NCI-H2227 treated with DMSO at 0.1 percent for 48 hours (cell line): ENCODE results near the gene MED15.
"Not testable (repeated sequence)": the region's sequence is repeated elsewhere in the genome, so short reads cannot be mapped to it uniquely, and the experiment has no call there.

Experiments used
- DNase-seq: peaks from one replicate; lab custom pipeline; 2025; lab: John Stamatoyannopoulos, UW

Gene MED15

DNA sequence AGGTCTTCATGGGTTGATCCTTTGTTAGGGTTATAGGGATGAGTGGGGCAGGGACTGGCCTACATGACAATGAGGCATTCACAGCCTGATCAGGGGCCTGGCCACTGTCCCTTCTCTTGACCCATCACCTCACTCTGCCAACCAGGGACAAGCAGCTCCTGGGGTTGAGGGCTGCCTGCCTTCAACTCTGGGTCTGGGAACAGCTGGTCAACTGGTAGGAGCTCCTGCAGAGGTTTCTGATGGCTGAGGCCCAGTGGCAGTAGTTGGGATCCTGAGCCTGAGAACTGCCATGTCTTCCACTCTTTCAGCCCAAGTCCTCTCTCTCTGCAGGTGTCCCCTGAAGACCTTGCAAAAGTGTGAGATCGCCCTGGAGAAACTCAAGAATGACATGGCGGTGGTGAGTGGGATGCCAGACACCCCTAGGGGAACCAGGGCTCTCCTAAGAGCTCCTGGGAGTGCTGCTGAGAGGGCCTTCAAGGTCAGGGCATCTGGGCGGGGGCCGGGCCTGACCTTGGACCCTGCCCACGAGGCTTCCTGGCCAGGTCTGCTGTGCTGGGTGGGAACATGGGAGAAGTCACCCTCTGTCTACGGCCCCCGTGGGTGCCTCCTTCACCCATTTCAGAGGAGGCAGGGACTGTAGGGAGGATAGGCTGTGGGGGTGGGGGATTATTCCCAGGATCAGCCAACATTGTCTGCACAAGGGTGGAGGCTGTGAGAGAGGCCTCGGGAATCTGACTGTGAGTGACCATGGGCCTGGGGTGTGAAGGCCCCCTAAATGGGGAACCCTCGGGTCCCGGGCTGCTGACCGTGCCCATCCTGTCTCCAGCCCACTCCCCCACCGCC lies 76.8 kb downstream of the MED15 start:
- no peak for DNase-seq

GRCh38 chr22:20584872-20585638 lies 77.6 kb downstream of the MED15 start:
- no peak for DNase-seq

DNA sequence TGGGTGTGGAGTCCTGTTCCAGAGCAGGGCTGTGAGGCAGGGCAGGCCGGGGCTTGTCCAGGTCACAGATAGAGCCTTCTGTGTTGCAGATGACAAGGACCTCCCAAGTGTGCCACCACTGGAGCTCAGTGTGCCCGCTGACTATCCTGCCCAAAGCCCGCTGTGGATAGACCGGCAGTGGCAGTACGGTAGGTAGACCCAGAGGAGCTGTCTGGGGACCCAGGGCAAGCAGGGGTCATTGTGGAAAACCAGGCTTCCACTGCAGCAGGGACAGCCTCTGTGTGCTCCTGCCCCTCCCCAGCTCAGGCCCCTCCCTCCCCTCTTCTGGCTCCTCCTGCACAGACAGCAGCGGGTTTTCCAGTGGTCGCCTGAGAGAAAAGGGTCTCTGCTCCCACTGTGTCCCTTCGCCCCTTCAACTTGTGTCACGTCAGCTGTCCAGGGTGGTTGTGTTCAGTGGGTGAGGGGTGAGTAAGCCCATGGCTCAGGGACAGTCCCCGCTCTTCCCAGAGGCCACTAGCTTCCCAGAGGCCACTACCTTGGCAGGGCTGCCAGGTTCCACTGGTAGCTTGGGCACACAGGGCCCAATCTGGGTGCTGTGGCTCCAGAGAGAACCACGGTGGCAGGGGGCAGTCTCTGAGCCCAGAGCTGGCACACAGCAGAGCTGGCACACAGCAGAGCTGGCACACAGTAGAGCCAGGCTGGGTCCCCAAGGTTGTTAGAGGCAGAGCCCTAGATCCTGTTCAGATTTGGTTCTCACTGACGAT lies 78.4 kb downstream of the MED15 start:
- no peak for DNase-seq

DNA sequence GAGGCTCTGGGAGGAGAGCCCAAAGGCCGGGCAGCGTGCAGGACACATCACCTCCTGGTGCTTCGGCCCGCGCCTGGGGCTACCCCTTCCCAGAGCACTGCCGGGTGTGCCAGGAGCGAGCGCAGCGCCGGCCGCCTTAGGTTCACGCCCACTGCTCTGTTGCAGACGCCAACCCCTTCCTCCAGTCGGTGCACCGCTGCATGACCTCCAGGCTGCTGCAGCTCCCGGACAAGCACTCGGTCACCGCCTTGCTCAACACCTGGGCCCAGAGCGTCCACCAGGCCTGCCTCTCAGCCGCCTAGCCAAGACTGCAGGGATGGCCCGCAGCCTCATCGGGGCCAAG lies 79.0 kb downstream of the MED15 start:
- DNase-seq = no peak

DNA sequence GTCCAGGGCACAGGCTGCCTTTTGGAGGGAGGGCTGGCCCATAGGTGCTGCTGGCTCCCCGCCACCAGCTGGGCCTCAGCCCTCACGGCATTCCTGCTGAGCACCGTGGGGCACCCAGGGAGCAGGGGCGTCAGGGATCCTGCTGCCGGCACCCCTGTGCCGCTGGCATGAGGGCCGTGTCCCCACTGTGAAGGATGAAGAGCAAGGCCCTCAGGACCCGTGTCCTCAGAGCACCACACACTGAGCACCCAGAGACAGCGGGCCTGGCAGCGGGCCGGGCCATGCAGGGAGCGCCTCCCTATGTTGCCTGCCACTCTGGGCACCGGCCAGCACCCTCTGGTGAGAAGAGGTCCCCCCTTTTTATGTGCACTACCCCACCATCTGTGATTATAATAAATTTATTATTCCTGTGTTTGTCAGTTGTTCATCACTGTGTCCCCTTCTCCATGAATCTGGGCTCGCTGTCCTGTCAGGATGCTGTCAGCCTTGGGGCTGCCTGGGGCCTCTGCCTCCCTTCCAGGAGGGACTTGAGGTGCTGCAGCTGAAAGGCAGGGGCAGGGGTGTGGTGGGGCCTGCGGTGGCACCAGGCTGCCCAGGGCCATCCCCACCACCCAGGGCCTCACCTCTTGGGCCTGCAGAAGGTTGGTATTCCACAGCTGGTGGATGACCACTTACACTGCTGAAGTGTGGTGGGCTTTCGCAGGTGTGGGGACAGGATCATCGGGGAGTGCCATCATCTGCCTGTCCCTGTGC lies 80.0 kb downstream of the MED15 start:
- no peak for DNase-seq

DNA sequence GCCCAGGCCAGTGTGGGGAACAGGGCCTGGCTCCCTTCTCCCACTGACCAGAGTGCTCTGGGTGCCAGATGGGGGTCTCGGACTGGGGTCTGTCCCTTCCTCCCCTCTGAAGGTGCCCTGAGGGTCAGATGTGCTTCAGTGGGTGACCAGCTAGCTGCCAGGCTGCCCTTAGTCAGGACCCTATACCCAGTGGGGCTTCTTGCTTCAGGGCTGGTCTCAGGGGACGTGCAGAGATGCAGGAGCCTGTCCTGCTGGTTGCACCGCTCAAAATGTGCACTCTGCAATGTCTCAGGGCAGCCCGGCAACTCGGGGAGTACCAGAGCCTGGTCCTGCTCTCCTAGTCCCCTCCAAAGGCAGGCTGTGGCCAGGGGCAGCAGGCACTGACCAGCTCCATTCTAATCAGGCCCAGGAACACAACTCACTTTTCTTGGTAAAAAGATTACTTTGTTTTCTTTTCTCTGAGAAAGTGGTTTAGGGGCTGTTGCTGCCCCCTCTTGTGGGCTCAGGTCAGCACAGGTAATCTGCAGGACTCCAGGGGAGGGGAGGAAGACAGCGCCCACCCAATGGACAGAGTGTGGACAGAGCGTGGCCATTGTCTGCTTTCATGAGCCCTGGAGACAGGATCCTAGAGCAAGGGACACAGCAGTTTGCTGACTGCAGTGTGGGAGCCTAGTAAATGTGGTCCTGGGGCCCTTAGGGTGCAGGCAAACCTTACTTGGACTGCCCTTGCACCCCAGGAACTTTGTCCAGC lies 80.9 kb downstream of the MED15 start:
- DNase-seq = no peak

DNA sequence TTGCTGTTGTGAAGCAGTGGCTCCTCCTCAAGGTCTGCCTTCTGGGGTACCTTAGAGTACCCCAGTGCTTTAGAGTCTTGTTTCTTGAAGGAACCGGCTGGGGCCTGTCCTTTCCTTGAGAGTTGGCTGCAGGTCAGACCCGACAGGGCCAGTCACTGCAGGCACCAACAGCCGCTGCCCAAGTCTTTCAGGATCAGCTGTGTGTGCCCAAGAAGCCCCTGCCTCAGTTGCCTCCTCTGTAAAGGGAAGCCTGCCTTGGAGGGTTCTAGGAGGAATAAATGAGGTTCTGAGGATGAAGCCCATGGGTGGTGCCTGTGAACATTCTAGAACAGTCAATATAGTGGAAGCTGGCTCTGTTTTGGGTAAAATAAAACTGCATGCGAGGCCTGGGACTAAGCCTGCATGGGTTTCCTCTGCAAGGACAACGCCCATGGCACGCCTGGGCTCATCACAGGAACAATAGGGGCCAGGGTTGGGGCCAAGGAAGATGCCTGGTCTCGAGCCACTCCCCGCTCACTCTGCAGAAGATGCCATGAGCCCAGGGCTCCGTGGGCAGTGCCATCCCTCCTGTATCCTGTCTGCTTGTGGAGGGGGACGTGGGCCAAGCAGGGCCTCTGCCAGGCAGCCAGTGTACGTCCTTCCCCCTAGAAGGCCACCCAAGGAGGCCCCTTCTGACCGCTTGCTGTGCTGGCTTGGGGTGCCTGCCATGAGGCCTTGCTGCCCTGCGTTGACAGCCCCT lies 81.6 kb downstream of the MED15 start:
- DNase-seq = no peak

- no peak for DNase-seq
These were observed 82.4 kb downstream of the MED15 start for GRCh38 chr22:20589614-20590476.

DNA sequence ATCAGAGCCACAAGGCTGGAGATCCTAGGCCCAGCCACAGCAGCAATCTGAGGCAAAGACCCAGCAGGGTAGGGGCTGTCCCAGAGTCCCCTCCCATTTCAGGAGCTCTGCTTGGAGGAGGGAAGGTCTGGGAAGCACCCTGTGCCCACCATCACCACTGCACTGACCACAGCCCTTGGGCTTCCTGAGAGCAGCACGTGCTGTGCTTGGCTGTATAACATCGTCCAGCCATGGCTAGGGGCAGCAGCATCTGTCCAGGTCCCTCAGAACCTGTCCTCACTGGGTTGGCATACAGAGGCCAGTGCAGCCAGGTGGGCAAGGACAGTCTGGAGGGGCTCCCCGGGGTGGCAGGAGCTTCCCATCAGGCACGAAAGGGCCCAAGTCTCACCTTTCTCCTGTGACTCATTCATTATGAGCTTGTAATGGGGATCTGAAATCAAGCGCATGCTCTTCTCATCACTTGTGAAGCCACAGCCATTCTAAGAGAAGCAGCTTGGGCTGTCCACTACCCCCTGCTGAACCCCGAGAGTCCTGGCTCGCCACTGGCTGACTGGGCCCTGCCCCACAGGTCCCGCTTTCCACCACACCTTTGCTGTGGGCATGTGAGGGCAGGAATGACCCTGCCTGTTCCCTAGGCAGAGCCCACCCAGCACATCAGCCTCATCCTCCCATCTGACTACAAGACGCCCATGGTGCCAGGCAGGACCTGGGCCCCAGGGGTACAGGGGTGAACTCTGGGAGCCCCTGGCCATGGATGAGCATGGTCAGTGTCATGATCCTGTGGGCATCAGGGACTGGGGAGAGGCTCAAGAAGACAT lies 83.3 kb downstream of the MED15 start:
- no peak for DNase-seq

DNA sequence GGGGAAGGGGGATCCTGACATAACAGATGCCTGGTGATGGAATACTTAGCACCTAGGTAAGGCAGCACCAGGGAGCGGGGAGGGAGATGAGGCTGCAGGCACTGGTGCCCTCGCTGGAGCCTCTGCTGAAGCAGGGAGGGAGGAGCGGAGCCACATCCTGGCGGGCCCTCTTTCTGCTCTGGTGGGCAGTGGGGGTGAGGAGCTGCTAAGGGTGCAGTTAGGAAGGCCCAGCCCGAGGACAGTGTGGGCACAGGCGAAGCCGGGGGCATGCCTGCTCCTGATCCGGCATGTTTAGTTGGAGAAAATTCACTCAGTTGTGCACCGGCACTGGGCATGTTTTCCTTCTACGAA lies 83.9 kb downstream of the MED15 start:
- no peak for DNase-seq

DNA sequence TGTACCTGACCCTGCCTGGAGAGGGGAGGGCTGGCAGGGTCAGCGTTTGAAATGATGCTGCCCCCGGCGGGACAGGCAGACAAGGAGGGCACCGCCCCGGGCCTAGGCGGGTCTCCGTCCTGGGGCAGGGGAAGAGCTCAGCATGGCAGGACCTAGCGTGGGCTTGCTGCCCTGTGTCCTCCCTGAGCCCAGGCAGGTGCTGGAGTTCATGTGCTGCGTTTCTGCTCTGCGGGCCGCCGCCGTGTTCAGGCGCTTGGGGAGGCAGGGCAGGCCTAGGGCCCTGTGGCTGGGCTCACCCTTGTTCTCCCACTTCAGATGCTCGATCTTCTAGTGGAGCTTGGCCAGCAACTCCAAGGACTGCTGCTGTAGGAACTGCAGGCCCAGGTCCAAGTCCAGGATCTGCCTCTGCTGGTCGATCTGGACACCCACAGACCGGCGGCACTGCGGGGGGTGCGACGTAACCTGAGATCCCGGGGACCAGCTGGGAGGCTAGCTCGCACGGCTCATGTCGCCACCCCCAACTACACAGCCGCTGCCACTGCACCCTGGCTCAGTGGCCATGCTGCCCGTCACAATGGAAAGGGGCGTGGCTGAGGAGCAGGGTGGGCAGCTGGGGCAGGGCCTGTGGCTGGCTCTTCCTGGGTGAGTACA lies 84.4 kb downstream of the MED15 start:
- DNase-seq = no peak

DNA sequence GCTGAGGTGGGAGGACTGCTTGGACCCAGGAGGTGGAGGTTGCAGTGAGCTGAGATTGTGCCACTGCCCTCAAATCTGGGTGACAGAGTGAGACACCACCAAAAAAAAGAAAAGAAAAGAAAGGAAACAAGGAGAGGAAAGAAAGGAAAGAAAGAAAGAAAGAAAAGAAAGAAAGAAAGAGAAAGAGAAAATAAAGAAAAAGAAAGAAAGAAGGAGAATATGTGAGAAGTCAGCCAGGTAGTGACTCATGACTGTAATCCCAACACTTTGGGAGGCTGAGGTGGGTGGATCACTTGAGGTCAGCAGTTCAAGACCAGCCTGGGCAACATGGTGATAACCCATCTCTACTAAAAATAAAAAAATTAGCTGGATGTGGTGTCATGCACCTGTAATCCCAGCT lies 86.6 kb downstream of the MED15 start:
- not testable (repeated sequence) for DNase-seq

DNA sequence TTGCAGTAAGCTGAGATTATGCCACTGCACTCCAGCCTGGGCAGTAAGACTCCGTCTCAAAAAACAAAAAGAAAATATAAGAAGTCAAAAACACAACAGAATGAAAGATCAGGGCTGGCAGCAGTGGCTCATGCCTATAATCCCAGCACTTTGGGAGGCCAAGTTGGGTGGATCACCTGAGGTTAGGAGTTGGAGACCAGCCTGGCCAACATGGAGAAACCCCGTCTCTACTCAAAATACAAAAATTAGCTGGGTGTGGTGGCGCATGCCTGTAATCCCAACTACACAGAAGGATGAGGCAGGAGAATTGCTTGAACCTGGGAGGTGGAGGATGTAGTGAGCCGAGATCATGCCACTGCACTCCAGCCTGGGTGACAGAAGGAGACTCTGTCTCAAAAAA lies 87.1 kb downstream of the MED15 start:
- DNase-seq = not testable (repeated sequence)

DNA sequence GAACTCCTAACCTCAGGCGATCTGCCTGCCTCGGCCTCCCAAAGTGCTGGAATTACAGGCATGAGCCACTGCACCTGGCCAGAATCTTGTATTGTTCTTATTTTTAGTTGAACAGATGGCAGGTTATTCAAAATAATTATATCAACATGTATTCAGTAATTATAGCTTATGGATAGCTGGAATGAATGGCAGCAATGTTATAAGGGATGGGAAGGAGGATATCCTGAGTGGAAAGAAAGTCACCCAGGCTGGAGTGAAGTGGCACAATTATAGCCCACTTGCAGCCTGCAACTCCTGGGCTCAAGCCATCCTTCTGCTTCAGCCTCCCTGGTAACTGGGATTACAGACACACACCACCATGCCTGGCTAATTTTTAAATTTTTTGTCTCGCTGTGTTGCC lies 88.1 kb downstream of the MED15 start:
- peak; percentile 77 for DNase-seq

- no peak for DNase-seq
These were observed 91.7 kb downstream of the MED15 start for GRCh38 chr22:20599117-20599516.

DNA sequence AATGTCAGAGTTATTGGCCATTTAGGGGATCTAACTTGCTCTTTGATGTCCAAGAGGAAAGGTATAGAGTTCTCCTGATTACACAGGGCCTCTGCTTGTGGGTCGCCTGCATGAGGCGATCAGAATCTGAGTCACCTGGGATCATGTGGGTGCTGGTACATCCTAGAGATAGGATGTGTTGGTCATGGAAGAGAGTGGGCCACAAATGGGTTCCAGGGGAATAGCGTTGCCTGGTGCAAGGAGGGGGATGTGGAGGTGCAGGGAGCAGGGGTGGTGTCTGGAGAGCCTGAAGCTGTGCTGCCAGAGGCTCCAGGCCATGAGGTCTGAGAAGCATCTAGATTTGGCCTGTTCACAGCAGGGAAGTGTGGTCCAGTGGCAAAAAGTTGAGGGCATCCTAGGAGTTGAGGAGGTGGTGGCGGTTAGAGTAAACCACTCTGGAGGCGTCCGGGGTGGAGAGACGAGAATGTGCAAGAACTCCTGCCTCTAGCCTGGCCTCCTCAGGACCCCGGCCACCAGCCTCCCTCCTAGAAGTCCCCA lies 92.8 kb downstream of the MED15 start:
- DNase-seq = no peak

DNA sequence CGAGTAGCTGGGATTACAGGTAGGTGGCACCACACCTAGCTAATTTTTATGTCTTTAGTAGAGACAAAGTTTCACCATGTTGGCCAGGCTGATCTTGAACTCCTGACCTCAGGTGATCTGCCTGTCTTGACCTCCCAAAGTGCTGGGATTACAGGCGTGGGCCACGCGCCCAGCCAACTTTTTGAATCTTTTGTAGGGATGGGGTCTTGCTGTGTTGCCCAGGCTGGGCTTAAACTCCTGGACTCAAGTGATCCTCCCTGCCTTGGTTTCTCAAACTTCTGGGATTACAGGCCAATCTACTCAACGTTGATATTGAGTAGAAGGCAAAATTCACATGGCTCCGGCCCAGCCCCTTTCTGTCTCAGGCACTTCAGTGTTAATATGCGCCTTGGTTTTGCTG lies 93.9 kb downstream of the MED15 start:
- no peak for DNase-seq

- no peak for DNase-seq
These were observed 95.3 kb downstream of the MED15 start for GRCh38 chr22:20602609-20603164.
